HepG2 (cell line): Measurements from ENCODE around the gene EIF4G1. TPM values are rescaled to one million over a fixed set of nuclear protein-coding genes. Genes with fewer than 3 reads are reported as not detected.

ENCODE experiments used
- ARNT2 ChIP-seq: sonication (generic); formaldehyde crosslinking; IDR thresholded peaks from 2 replicates; pipeline ENCODE4 v1.8.0; 2022; ENCODE audit warnings: mild to moderate bottlenecking, low read depth, missing genetic modification reagents, moderate library complexity
- ATF7 ChIP-seq, 2 experiments: fragments of 450-650 bp in 1 of 2; sonication (generic) in 1 of 2; formaldehyde crosslinking in 1 of 2; IDR thresholded peaks; 2 replicates each; pipeline versions ENCODE4 v1.4.0 to v1.6.1; 2016 to 2020; ENCODE audit warnings: antibody characterized with exemption in 1 of 2, mild to moderate bottlenecking in 1 of 2, missing genetic modification reagents in 1 of 2
- CEBPG ChIP-seq: IDR thresholded peaks from 2 replicates; pipeline ENCODE4 v1.6.1; 2016
- FOXC1 ChIP-seq: sonication (generic); formaldehyde crosslinking; IDR thresholded peaks from 2 replicates; pipeline ENCODE4 v1.8.0; 2022; ENCODE audit warnings: mild to moderate bottlenecking, missing genetic modification reagents, borderline replicate concordance
- GLI4 ChIP-seq: sonication (generic); formaldehyde crosslinking; IDR thresholded peaks from 2 replicates; pipeline ENCODE4 v1.5.1; 2020; ENCODE audit warnings: missing genetic modification reagents, mild to moderate bottlenecking, moderate library complexity, borderline replicate concordance
- IKZF1 ChIP-seq: fragments of 450-650 bp; IDR thresholded peaks from 2 replicates; pipeline ENCODE4 v1.7.1; 2016
- MTF2 ChIP-seq: sonication (generic); formaldehyde crosslinking; IDR thresholded peaks from 2 replicates; pipeline ENCODE4 v1.5.0; 2020; ENCODE audit warnings: missing genetic modification reagents, borderline replicate concordance
- RFXAP ChIP-seq: sonication (generic); formaldehyde crosslinking; IDR thresholded peaks from 2 replicates; pipeline ENCODE4 v1.4.0; 2020; ENCODE audit warnings: missing genetic modification reagents, borderline replicate concordance
- SAFB2 ChIP-seq: sonication (generic); formaldehyde crosslinking; IDR thresholded peaks from 2 replicates; pipeline ENCODE4 v1.5.1; 2020; ENCODE audit warnings: missing genetic modification reagents, low read depth, mild to moderate bottlenecking, borderline replicate concordance
- SP140L ChIP-seq: sonication (generic); formaldehyde crosslinking; IDR thresholded peaks from 2 replicates; pipeline ENCODE4 v1.4.0; 2020; ENCODE audit warnings: missing genetic modification reagents, borderline replicate concordance
- TARDBP ChIP-seq: sonication (generic); formaldehyde crosslinking; IDR thresholded peaks from 2 replicates; pipeline ENCODE4 v1.8.0; 2022; ENCODE audit warnings: mild to moderate bottlenecking, missing genetic modification reagents
- ZFP41 ChIP-seq: sonication (generic); formaldehyde crosslinking; IDR thresholded peaks from 2 replicates; pipeline ENCODE4 v1.4.0; 2020; ENCODE audit warnings: mild to moderate bottlenecking, missing genetic modification reagents, borderline replicate concordance
- ZNF383 ChIP-seq: sonication (generic); formaldehyde crosslinking; IDR thresholded peaks from 2 replicates; pipeline ENCODE4 v1.4.0; 2020; ENCODE audit warnings: missing genetic modification reagents, mild to moderate bottlenecking, borderline replicate concordance
- ZNF432 ChIP-seq: sonication (generic); formaldehyde crosslinking; IDR thresholded peaks from 2 replicates; pipeline ENCODE4 v1.5.0; 2020; ENCODE audit warnings: missing genetic modification reagents, mild to moderate bottlenecking, borderline replicate concordance
- ZNF503 ChIP-seq: sonication (generic); formaldehyde crosslinking; IDR thresholded peaks from 2 replicates; pipeline ENCODE4 v1.4.0; 2020; ENCODE audit warnings: missing genetic modification reagents
- ZNF567 ChIP-seq: sonication (generic); formaldehyde crosslinking; IDR thresholded peaks from 2 replicates; pipeline ENCODE4 v1.8.1; 2023; ENCODE audit warnings: mild to moderate bottlenecking, missing genetic modification reagents, borderline replicate concordance
- ZNF609 ChIP-seq: sonication (generic); formaldehyde crosslinking; IDR thresholded peaks from 2 replicates; pipeline ENCODE4 v1.4.0; 2020; ENCODE audit warnings: mild to moderate bottlenecking, missing genetic modification reagents, borderline replicate concordance
- ZNF761 ChIP-seq: sonication (generic); formaldehyde crosslinking; conservative IDR thresholded peaks from 2 replicates; pipeline ENCODE4 v1.4.0; 2020; ENCODE audit warnings: mild to moderate bottlenecking, missing genetic modification reagents
- ZNF773 ChIP-seq: sonication (generic); formaldehyde crosslinking; IDR thresholded peaks from 2 replicates; pipeline ENCODE4 v1.4.0; 2020; ENCODE audit warnings: missing genetic modification reagents, borderline replicate concordance
- polyA plus RNA-seq, 8 experiments: library from polyadenylated mRNA; depleted of rRNA in 3 of 8; stranded (reverse) in 7 of 8; unstranded in 1 of 8; fragments of >200 nt; fragmentation: Illumina TruSeq in 4 of 8; extraction: Trizol in 4 of 8; gene quantifications; 2 replicates each; pipeline versions ENCODE4 v1.2.1 to v1.2.3, GENCODE V29; 2011 to 2016; ENCODE audit warnings: low read depth in 4 of 8, missing spikeins in 1 of 8, mixed read lengths in 1 of 8; ENCODE audit not compliant: insufficient read depth in 1 of 8
- total RNA-seq, 5 experiments: library from RNA; depleted of rRNA; stranded (reverse); fragments of >200 nt; fragmentation: Illumina TruSeq; extraction: Trizol; gene quantifications; 2 replicates each; pipeline ENCODE4 v1.2.3, GENCODE V29; 2016; ENCODE audit warnings: low read depth in 1 of 5
- TF ChIP-seq, protein P1 (sequence below): sonication (generic); formaldehyde crosslinking; IDR thresholded peaks from 2 replicates; pipeline ENCODE4 v1.9.0; 2022; ENCODE audit warnings: low read depth, missing genetic modification reagents

EIF4G1 gene
- total and polyA plus RNA-seq, 2 of the 13 experiments (the other 11 are each of a cell fraction or from before 2014, with no cell fraction given) = 208 to 213 TPM

DNA sequence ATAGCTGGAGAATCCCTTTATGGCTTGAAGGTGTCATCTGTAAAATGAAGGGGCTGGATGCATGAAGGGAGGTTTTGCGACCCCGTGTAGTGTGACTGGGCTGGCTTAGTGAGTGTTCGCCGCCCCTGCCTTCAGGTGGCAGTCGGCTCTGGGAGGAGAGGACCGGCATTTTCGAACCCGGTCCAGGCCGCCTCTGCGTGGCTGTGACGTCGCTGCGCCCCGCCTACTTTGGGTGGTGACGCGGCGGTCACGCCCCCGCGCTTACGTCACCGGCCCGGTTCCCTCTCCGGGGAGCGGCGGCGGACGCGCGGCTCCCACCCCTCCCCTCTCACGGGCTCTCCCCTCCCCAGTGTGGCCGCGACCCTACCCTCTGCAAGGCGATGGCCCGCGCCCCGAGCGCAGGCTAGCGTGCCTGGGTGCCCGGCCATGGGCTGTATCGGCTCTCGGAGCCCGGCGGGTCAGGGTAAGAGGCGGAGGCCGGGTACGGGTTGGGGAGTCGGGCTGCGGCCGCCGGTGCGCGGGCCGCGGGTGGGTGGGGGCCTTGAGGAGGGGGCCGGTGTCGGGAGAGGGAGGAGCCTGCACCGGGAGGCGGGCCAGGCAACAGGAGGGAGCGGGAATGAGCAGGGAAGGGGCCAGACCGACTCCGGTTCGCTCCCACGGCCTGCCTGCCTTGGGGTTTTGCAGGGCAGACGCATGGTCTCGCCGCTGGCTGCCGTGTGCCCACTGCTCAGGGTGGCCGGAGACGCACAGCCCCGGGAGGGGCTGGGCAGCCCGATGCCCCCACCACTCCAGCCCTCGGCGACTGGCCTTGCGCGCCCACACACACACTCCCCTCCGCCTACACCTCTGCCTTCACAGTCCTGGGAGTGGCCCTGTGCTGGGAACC lies 21.5 kb downstream of the EIF4G1 start (continued):
- no peak for TF ChIP-seq ZNF609 (CRISPR knock-in tag)
- peak; percentile 77 for TF ChIP-seq ARNT2
- no peak for TF ChIP-seq GLI4 (CRISPR knock-in tag)
- TF ChIP-seq MTF2 (CRISPR knock-in tag) = no peak
- TF ChIP-seq ZFP41 = no peak
- TF ChIP-seq ZNF503 = no peak
- no peak for TF ChIP-seq RFXAP (CRISPR knock-in tag)
- no peak for TF ChIP-seq ZNF761 (CRISPR knock-in tag)
- 0 out of 2 replicates have a peak, but pooled peaks have one; percentile 28 for TF ChIP-seq TARDBP
- no peak for TF ChIP-seq ZNF773 (CRISPR knock-in tag)
- TF ChIP-seq, protein P1, sequence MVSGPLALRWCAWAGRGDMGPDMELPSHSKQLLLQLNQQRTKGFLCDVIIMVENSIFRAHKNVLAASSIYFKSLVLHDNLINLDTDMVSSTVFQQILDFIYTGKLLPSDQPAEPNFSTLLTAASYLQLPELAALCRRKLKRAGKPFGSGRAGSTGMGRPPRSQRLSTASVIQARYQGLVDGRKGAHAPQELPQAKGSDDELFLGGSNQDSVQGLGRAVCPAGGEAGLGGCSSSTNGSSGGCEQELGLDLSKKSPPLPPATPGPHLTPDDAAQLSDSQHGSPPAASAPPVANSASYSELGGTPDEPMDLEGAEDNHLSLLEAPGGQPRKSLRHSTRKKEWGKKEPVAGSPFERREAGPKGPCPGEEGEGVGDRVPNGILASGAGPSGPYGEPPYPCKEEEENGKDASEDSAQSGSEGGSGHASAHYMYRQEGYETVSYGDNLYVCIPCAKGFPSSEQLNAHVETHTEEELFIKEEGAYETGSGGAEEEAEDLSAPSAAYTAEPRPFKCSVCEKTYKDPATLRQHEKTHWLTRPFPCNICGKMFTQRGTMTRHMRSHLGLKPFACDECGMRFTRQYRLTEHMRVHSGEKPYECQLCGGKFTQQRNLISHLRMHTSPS = no peak
- TF ChIP-seq SP140L = 0 out of 2 replicates have a peak, but pooled peaks have one; percentile 11
- peak; percentile 63 for TF ChIP-seq CEBPG (CRISPR knock-in tag)
- no peak for TF ChIP-seq IKZF1
- no peak for TF ChIP-seq ZNF432
- TF ChIP-seq ZNF567 (CRISPR knock-in tag) = peak; percentile 58; the same call in 1 of the 2 replicates
- 0 out of 2 replicates have a peak, but pooled peaks have one; percentile 39 for TF ChIP-seq FOXC1 (CRISPR knock-in tag)
- peak; percentile 72; the same call in 1 of the 2 replicates for TF ChIP-seq SAFB2 (CRISPR knock-in tag)
- no peak for TF ChIP-seq ZNF383 (CRISPR knock-in tag)
- peak; percentile 76 for TF ChIP-seq ATF7 (IDR thresholded peaks at IDR 0.05)
- peak; percentile 77 for TF ChIP-seq ATF7 (CRISPR knock-in tag; IDR thresholded peaks at IDR 0.05)
